Epithelial cell of esophagus (primary cell): ENCODE measurements around the gene PTPA.

Experiments
- DNase-seq: peaks from one replicate; pipeline ENCODE4 v3.0.0; 2010; ENCODE audit warnings: low read depth
- H3K4me3 ChIP-seq: 2 replicates; pipeline ENCODE4 v1.5.1; 2011; ENCODE audit warnings: mild to moderate bottlenecking, low read length, control low read depth
- TF ChIP-seq, protein P1 (sequence below): IDR thresholded peaks from 2 replicates; pipeline ENCODE4 v1.5.1; 2011; ENCODE audit warnings: low read depth, mild to moderate bottlenecking, low read length, control low read depth, inconsistent platforms; ENCODE audit not compliant: insufficient read depth; ENCODE audit errors: missing control alignments

PTPA gene

DNA sequence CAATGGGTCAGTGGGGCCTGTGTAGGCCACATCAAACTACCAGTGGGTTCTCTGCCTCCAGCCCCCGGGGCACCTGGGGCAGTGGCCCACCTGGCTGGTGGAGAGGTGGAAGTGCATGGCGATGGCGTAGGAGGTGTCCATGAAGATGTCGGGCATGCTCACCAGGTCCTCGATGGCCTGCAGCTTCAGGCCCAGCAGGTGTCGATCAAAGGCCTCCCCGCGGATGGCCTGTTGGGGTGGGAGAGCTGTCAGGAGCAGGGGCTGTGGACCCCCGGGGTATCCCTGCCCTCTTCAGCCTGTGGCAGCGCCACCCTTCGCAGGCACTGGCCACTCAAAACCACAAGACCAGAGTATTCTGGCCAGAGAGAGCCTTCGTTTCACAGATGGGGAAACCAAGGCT lies 15.3 kb upstream of the PTPA start:
- H3K4me3 ChIP-seq: no peak overlapping the region
- TF ChIP-seq, protein P1, sequence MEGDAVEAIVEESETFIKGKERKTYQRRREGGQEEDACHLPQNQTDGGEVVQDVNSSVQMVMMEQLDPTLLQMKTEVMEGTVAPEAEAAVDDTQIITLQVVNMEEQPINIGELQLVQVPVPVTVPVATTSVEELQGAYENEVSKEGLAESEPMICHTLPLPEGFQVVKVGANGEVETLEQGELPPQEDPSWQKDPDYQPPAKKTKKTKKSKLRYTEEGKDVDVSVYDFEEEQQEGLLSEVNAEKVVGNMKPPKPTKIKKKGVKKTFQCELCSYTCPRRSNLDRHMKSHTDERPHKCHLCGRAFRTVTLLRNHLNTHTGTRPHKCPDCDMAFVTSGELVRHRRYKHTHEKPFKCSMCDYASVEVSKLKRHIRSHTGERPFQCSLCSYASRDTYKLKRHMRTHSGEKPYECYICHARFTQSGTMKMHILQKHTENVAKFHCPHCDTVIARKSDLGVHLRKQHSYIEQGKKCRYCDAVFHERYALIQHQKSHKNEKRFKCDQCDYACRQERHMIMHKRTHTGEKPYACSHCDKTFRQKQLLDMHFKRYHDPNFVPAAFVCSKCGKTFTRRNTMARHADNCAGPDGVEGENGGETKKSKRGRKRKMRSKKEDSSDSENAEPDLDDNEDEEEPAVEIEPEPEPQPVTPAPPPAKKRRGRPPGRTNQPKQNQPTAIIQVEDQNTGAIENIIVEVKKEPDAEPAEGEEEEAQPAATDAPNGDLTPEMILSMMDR: no peak
- no peak for DNase-seq

DNA sequence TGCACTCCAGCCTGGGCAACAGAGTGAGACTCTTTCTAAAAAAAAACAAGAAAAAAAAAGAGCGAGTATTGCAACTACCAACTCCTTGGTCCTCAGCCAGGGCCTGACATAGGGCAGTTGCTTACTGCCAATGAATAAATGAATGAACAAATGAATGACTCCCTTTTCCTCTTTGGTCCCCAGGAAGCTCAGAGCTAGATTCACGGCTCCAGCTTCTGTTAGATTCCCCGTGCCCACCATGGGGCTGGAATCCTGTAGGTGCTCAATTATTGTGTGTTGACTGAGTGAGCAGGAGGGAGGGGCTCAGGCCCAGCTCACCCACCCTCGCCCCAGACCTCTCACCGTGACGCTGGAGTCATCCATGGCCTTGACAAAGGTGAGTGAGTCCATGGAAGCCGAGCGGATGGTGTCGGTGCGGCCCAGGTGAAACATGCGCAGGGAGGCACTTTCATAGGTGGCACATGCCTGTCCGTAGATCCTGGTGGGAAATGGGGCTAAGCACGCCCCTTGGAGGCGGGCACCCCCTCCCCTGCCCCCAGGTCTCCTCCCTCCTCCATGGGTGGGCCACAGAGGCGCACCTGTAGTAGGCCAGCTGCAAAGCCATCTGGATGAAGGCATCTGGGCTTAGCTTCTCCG lies 13.4 kb upstream of the PTPA start:
- no peak for DNase-seq

DNA sequence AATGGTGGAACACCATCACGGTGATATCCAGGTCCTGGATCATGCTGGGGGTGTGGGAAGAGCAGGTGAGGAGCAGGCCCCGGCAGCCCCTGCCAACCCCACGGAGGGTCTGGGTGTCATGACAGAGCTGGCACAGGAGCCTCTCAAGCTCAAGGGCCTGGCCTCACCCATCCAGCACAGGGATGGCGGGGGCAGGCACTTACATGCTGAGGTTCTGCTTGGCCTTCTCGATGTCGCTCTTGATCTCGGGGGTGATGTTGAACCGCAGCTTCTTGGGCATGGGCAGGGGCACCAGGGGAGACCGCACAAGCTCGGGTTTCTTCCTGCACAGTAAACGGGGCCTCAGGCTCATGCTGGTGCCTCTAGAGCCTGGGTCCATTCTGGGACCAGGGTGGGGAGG lies 12.9 kb upstream of the PTPA start:
- no peak for DNase-seq
- TF ChIP-seq, protein P1: no peak
- H3K4me3 ChIP-seq: no peak overlapping the region

More for the DNA sequence above, 13.4 kb upstream of the PTPA start:
- H3K4me3 ChIP-seq: no peak overlapping the region
- TF ChIP-seq, protein P1: no peak

DNA sequence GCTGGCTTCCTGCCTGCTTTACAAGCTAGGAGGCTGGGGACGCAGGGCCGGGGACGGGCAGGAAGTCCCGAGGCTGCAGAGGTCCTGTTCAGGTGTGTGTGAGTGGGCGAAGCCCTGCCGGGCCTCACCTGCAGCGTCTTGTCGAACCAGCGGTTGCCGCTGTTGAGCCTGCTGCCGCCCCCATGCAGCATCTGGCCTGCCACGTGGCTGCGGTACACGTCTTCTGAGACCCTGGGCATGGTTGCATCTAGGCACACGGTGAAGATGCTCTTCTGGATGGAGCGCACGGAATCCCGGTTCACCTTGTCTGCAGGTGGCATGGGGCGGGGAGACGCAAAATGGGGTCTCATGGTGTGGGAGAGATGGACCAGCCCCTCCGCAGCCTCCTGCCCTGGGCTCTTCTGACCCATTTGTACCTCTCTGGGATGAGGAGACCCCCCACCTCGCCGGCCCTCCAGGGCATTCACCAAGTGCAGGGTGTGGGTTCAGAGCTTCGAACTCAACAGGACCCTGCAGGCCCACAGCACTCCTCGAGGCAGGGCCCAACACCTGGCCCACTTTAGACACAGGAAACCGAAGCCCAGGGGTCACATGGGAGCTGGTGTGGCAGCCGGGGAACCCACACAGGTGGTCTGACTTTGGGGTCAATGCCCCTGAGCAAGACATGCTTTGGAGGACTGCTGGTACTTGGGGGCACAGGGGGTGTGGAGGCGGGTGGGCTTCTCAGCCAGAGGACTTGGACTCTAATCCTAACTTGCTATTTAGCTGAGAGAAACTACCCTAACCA lies 10.6 kb upstream of the PTPA start:
- TF ChIP-seq, protein P1: peak; percentile 22
- no peak overlapping the region for H3K4me3 ChIP-seq
- peak; percentile 38 for DNase-seq

DNA sequence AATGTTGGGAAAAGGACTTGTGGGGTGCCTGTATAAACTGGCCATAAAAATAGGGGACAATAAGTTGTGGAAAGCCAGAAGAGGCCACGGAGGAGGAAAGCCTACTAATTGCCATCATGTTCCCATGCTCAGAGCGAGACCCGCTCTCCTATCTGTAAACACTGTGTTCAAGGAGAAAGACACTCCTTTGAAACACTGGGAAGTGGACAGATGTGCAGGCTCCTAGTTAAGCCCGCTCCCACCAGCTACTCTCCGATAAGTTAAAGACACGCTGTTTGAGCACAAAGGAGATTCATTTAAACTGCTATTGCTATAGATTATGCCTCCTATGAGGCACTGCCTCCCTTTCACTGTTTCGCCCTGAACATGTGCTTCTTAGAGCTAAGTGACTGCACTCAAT lies 9.9 kb upstream of the PTPA start:
- DNase-seq: no peak
- H3K4me3 ChIP-seq: no peak overlapping the region
- TF ChIP-seq, protein P1: no peak

DNA sequence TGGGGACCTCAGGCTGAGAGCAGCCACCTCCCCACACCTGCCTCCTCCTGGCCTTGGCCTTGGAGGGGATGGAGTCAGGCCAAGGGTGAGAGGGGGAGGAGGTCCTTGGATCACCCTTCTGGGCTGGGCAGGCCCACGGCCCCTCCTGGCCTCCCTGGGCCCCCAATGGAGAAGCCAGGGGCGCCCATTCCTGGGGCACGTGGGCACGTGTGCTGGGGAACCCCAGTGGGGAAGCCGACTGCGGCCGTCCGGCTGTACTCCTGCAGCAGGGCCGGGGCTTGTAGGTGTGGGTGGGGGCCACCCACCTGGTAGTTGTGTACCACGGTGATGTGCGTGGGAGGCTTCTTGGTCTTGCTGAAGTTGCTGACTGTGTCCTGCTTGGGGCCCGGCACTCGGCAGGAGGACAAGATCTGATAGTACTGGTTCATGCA lies 9.1 kb upstream of the PTPA start:
- H3K4me3 ChIP-seq: no peak overlapping the region
- no peak for DNase-seq
- TF ChIP-seq, protein P1: no peak
